ENCODE measurements around the gene FBXL13. TPM values are rescaled to one million over a fixed set of nuclear protein-coding genes. Genes with fewer than 3 reads are reported as not detected.

The FBXL13 gene
- total and polyA plus RNA-seq, 10 of the 15 experiments (the other 5 are each of a cell fraction or from before 2014, with no cell fraction given) = 0.08 to 0.95 (median 0.28) TPM; not detected in 2

DNA sequence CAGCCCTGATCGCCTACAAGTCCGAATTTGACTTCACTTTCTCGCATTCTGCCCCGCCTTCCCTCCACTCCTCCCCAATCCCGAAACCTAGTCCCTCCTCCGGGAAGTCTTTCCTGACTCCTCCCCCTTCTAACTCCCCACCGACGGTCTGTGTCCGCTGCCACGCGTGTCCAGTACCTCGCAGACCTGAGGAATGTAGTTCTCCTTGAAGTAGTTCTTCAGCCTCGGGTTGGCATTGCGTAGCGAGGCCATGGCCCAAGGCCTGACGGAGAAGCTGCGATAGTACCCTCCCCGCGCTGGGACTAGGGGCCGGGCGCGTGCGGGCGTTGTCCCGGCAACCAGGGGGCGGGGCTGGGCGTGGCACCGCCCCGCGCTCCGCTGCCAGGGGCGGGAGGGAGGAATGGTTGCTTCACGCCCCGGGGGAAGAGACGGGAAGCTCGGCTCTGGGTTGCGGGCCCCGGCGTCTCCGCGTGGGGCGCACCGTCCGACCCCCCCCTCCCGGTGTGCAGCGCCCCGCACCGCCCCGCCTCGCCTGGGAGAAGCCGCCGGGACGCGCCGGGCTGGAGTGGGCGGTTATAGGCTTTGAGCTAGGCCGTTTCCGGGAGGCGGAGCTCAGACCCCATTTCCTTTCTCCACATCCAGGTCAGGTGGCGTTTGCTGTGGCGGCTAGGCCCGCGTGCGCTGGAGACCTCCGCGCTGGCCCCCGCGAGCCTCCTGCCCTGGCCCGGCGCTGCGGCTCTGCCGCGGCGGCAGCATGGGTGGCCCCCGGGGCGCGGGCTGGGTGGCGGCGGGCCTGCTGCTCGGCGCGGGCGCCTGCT is at the start of gene FBXL13, which contains the start of gene ARMC10 (continued):
- TF ChIP-seq EP300 (IDR thresholded peaks at IDR 0.05; ENCODE audit: borderline replicate concordance in 1 of 2, control insufficient read depth in 1 of 2, low read depth in 2 of 2, low read length in 2 of 2) (0 out of 4 replicates have a peak, but pooled peaks of 1 of the 2 experiments have one; percentile 25), STAT3 (IDR thresholded peaks at IDR 0.05; ENCODE audit: low read depth, low read length) (no peak), CBX5 (IDR thresholded peaks at IDR 0.05; ENCODE audit: low read depth) (no peak), CHD2 (IDR thresholded peaks at IDR 0.05; ENCODE audit: borderline replicate concordance, low read depth, low read length) (0 out of 2 replicates have a peak, but pooled peaks have one; percentile 43), NFIC (IDR thresholded peaks at IDR 0.05; ENCODE audit: low read depth, low read length) (no peak), YY1 (IDR thresholded peaks at IDR 0.05; ENCODE audit: low read depth, low read length) (no peak; the same call in none of the 2 replicates), NR2C2 (IDR thresholded peaks at IDR 0.05; ENCODE audit: borderline replicate concordance, control insufficient read depth, insufficient read length, low read depth) (no peak), CBFB (IDR thresholded peaks at IDR 0.05; ENCODE audit: low read depth) (no peak), DPF2 (IDR thresholded peaks at IDR 0.05) (peak; percentile 67), ZNF384 (IDR thresholded peaks at IDR 0.05; ENCODE audit: borderline replicate concordance, low read depth, low read length) (no peak), CEBPB (IDR thresholded peaks at IDR 0.05; ENCODE audit: borderline replicate concordance in 1 of 2, low read depth in 2 of 2, low read length in 2 of 2) (0 out of 4 replicates have a peak, but pooled peaks of 1 of the 2 experiments have one; percentile 20), GATAD2B (conservative IDR thresholded peaks at IDR 0.05; ENCODE audit: low read depth) (peak; percentile 96), SUZ12 (IDR thresholded peaks at IDR 0.05; ENCODE audit: unreplicated experiment) (no peak), RB1 (IDR thresholded peaks at IDR 0.05; ENCODE audit: borderline replicate concordance) (0 out of 2 replicates have a peak, but pooled peaks have one; percentile 49)
- TF ChIP-seq, protein P1, sequence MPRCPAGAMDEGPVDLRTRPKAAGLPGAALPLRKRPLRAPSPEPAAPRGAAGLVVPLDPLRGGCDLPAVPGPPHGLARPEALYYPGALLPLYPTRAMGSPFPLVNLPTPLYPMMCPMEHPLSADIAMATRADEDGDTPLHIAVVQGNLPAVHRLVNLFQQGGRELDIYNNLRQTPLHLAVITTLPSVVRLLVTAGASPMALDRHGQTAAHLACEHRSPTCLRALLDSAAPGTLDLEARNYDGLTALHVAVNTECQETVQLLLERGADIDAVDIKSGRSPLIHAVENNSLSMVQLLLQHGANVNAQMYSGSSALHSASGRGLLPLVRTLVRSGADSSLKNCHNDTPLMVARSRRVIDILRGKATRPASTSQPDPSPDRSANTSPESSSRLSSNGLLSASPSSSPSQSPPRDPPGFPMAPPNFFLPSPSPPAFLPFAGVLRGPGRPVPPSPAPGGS (IDR thresholded peaks at IDR 0.05; ENCODE audit: borderline replicate concordance, insufficient read depth, low read depth, low read length, poor library complexity, severe bottlenecking) = no peak
- TF ChIP-seq, protein P2, sequence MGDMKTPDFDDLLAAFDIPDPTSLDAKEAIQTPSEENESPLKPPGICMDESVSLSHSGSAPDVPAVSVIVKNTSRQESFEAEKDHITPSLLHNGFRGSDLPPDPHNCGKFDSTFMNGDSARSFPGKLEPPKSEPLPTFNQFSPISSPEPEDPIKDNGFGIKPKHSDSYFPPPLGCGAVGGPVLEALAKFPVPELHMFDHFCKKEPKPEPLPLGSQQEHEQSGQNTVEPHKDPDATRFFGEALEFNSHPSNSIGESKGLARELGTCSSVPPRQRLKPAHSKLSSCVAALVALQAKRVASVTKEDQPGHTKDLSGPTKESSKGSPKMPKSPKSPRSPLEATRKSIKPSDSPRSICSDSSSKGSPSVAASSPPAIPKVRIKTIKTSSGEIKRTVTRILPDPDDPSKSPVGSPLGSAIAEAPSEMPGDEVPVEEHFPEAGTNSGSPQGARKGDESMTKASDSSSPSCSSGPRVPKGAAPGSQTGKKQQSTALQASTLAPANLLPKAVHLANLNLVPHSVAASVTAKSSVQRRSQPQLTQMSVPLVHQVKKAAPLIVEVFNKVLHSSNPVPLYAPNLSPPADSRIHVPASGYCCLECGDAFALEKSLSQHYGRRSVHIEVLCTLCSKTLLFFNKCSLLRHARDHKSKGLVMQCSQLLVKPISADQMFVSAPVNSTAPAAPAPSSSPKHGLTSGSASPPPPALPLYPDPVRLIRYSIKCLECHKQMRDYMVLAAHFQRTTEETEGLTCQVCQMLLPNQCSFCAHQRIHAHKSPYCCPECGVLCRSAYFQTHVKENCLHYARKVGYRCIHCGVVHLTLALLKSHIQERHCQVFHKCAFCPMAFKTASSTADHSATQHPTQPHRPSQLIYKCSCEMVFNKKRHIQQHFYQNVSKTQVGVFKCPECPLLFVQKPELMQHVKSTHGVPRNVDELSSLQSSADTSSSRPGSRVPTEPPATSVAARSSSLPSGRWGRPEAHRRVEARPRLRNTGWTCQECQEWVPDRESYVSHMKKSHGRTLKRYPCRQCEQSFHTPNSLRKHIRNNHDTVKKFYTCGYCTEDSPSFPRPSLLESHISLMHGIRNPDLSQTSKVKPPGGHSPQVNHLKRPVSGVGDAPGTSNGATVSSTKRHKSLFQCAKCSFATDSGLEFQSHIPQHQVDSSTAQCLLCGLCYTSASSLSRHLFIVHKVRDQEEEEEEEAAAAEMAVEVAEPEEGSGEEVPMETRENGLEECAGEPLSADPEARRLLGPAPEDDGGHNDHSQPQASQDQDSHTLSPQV (IDR thresholded peaks at IDR 0.05) = 0 out of 2 replicates have a peak, but pooled peaks have one; percentile 38
- TF ChIP-seq, protein P3, sequence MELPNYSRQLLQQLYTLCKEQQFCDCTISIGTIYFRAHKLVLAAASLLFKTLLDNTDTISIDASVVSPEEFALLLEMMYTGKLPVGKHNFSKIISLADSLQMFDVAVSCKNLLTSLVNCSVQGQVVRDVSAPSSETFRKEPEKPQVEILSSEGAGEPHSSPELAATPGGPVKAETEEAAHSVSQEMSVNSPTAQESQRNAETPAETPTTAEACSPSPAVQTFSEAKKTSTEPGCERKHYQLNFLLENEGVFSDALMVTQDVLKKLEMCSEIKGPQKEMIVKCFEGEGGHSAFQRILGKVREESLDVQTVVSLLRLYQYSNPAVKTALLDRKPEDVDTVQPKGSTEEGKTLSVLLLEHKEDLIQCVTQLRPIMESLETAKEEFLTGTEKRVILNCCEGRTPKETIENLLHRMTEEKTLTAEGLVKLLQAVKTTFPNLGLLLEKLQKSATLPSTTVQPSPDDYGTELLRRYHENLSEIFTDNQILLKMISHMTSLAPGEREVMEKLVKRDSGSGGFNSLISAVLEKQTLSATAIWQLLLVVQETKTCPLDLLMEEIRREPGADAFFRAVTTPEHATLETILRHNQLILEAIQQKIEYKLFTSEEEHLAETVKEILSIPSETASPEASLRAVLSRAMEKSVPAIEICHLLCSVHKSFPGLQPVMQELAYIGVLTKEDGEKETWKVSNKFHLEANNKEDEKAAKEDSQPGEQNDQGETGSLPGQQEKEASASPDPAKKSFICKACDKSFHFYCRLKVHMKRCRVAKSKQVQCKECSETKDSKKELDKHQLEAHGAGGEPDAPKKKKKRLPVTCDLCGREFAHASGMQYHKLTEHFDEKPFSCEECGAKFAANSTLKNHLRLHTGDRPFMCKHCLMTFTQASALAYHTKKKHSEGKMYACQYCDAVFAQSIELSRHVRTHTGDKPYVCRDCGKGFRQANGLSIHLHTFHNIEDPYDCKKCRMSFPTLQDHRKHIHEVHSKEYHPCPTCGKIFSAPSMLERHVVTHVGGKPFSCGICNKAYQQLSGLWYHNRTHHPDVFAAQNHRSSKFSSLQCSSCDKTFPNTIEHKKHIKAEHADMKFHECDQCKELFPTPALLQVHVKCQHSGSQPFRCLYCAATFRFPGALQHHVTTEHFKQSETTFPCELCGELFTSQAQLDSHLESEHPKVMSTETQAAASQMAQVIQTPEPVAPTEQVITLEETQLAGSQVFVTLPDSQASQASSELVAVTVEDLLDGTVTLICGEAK (IDR thresholded peaks at IDR 0.05; ENCODE audit: borderline replicate concordance) = no peak

All from GM12878 (cell line).